DND-41 (cell line): Measurements from ENCODE around the gene ZNF536.

Experiments
- ATAC-seq: fragments of 200-7000 bp; cut with Tn5 transposase; 3 replicates; pipeline ENCODE4 v1.9.1; 2021; ENCODE audit warnings: low read depth; ENCODE audit not compliant: insufficient read depth
- DNase-seq: peaks from one replicate; pipeline ENCODE4 v3.0.0-alpha.2; 2020
- H2AFZ ChIP-seq: 2 replicates; pipeline ENCODE4 v1.6.0; 2012; ENCODE audit warnings: low read depth, low read length
- H3K27ac ChIP-seq: 2 replicates; pipeline ENCODE4 v1.5.1; 2012; ENCODE audit warnings: low read length, inconsistent platforms
- H3K27me3 ChIP-seq: fragments of 200-600 bp; sonication (generic); 2 replicates; pipeline ENCODE4 v1.6.0; 2012; ENCODE audit warnings: low read length, mild to moderate bottlenecking, inconsistent platforms; ENCODE audit not compliant: insufficient read depth, poor library complexity
- H3K36me3 ChIP-seq: 2 replicates; pipeline ENCODE4 v1.5.1; 2012; ENCODE audit warnings: low read length, inconsistent platforms; ENCODE audit not compliant: insufficient read depth
- H3K4me1 ChIP-seq: 2 replicates; pipeline ENCODE4 v1.5.1; 2012; ENCODE audit warnings: mild to moderate bottlenecking, low read length; ENCODE audit not compliant: insufficient read depth
- H3K4me2 ChIP-seq: 2 replicates; pipeline ENCODE4 v1.6.0; 2012; ENCODE audit warnings: mild to moderate bottlenecking, moderate library complexity, low read length, inconsistent platforms; ENCODE audit not compliant: insufficient read depth
- H3K4me3 ChIP-seq, 2 experiments: fragments of 200-600 bp in 1 of 2; shearing (Covaris generic) in 1 of 2; 2 replicates each; pipeline ENCODE4 v1.5.1; 2012 to 2016; ENCODE audit warnings: inconsistent platforms in 2 of 2, low read length in 2 of 2, mild to moderate bottlenecking in 2 of 2, low read depth in 1 of 2, moderate library complexity in 1 of 2
- H3K79me2 ChIP-seq: 2 replicates; pipeline ENCODE4 v1.6.0; 2012; ENCODE audit warnings: low read length, inconsistent platforms; ENCODE audit not compliant: insufficient read depth
- H3K9ac ChIP-seq: 2 replicates; pipeline ENCODE4 v1.6.0; 2012; ENCODE audit warnings: low read depth, mild to moderate bottlenecking, inconsistent platforms, low read length, moderate library complexity
- H3K9me3 ChIP-seq: 2 replicates; pipeline ENCODE4 v1.5.1; 2012; ENCODE audit warnings: low read length, moderate library complexity, mild to moderate bottlenecking, inconsistent platforms; ENCODE audit not compliant: insufficient read depth, severe bottlenecking
- H4K20me1 ChIP-seq: 2 replicates; pipeline ENCODE4 v1.6.0; 2012; ENCODE audit warnings: low read length; ENCODE audit not compliant: insufficient read depth
- CTCF ChIP-seq: IDR thresholded peaks from 2 replicates; pipeline ENCODE4 v1.5.1; 2012; ENCODE audit warnings: borderline replicate concordance, low read length, moderate library complexity, mild to moderate bottlenecking; ENCODE audit not compliant: poor library complexity, severe bottlenecking; ENCODE audit errors: extremely low read depth
- EZH2 ChIP-seq: IDR thresholded peaks from 3 replicates; pipeline ENCODE4 v1.6.1; 2012; ENCODE audit warnings: borderline replicate concordance, low read depth, mild to moderate bottlenecking, moderate library complexity, low read length, inconsistent platforms; ENCODE audit not compliant: severe bottlenecking

The ZNF536 gene

GRCh38 chr19:30516531-30516930 lies 144.3 kb downstream of the ZNF536 start:
- Histone ChIP-seq H3K4me2 (no peak overlapping the region), H3K4me1 (no peaks in the 10 kb centered on the region), H2AFZ (no peak overlapping the region), H4K20me1 (no peaks in the 10 kb centered on the region), H3K27me3 (no peaks in the 10 kb centered on the region), H3K9ac (no peak overlapping the region), H3K4me3 (no peak overlapping the region), H3K9me3 (no peaks in the 10 kb centered on the region), H3K79me2 (no peaks in the 10 kb centered on the region), H3K36me3 (no peaks in the 10 kb centered on the region), H3K27ac (no peak overlapping the region)
- TF ChIP-seq CTCF (no peak), EZH2 (no peak)
- ATAC-seq (no peak), DNase-seq (no peak)

GRCh38 chr19:30518965-30519606 lies 146.9 kb downstream of the ZNF536 start:
- Histone ChIP-seq H3K9ac (no peak overlapping the region), H2AFZ (no peak overlapping the region)

GRCh38 chr19:30519607-30520205 lies 147.5 kb downstream of the ZNF536 start:
- Histone ChIP-seq H3K9me3 (no peaks in the 10 kb centered on the region), H3K4me2 (no peak overlapping the region), H3K36me3 (no peaks in the 10 kb centered on the region), H2AFZ (no peak overlapping the region), H3K4me3 (no peak overlapping the region), H3K27ac (no peak overlapping the region), H3K27me3 (no peaks in the 10 kb centered on the region), H3K79me2 (no peaks in the 10 kb centered on the region), H4K20me1 (no peaks in the 10 kb centered on the region), H3K4me1 (no peaks in the 10 kb centered on the region), H3K9ac (no peak overlapping the region)
- no peak for DNase-seq
- TF ChIP-seq EZH2 (no peak), CTCF (no peak)
- no peak for ATAC-seq

More at GRCh38 chr19:30518965-30519606, 146.9 kb downstream of the ZNF536 start:
- H3K4me1 ChIP-seq, result no peaks in the 10 kb centered on the region
- no peaks in the 10 kb centered on the region for H3K79me2 ChIP-seq
- ATAC-seq, result no peak
- no peak overlapping the region for H3K27ac ChIP-seq
- DNase-seq, result no peak
- TF ChIP-seq CTCF (no peak), EZH2 (no peak)
- no peaks in the 10 kb centered on the region for H3K9me3 ChIP-seq
- H3K4me2 ChIP-seq, result no peak overlapping the region
- no peaks in the 10 kb centered on the region for H3K27me3 ChIP-seq
- no peaks in the 10 kb centered on the region for H4K20me1 ChIP-seq
- no peak overlapping the region for H3K4me3 ChIP-seq
- no peaks in the 10 kb centered on the region for H3K36me3 ChIP-seq
